Activated CD4-positive, alpha-beta T cell treated with anti-CD3 and anti-CD28 coated beads for 36 hours (primary cell): ENCODE data around the gene TTC22. TPM values are rescaled to one million over a fixed set of nuclear protein-coding genes. Genes with fewer than 3 reads are reported as not detected.

Source experiments
- ATAC-seq: fragments of 200-7000 bp; cut with Tn5 transposase; one replicate; pipeline ENCODE4 v1.10.0; 2021; ENCODE audit warnings: mild to moderate bottlenecking, moderate library complexity
- CTCF ChIA-PET: fragments of 350-600 bp; sonication (Branson Sonifier 250); formaldehyde crosslinking; loops from one replicate; lab custom pipeline; 2021; ENCODE audit warnings: antibody characterized with exemption; lab: Charles Lee
- POLR2A ChIA-PET: fragments of 350-600 bp; sonication (Branson Sonifier 250); formaldehyde crosslinking; loops from one replicate; lab custom pipeline; 2021; ENCODE audit warnings: antibody characterized with exemption, inconsistent platforms; lab: Charles Lee
- DNase-seq: peaks from one replicate; pipeline ENCODE4 v3.0.0-alpha.2; 2020
- H3K27ac Mint-ChIP-seq: one replicate; pipeline ENCODE4 v1.8.0; 2021; ENCODE audit warnings: mixed read lengths
- H3K27me3 Mint-ChIP-seq: one replicate; pipeline ENCODE4 v1.8.0; 2021; ENCODE audit warnings: mixed read lengths
- H3K36me3 Mint-ChIP-seq: one replicate; pipeline ENCODE4 v1.8.0; 2021; ENCODE audit warnings: low read depth, mixed read lengths
- H3K4me1 Mint-ChIP-seq: one replicate; pipeline ENCODE4 v1.8.0; 2021; ENCODE audit warnings: mixed read lengths
- H3K4me3 Mint-ChIP-seq: one replicate; pipeline ENCODE4 v1.8.0; 2021; ENCODE audit warnings: mild to moderate bottlenecking, moderate library complexity, mixed read lengths
- H3K9me3 Mint-ChIP-seq: one replicate; pipeline ENCODE4 v1.8.0; 2021; ENCODE audit warnings: low read depth, mixed read lengths
- intact Hi-C, 2 experiments: fragments of 100-400 bp; cut with DNase I in 1 of 2; cut with micrococcal nuclease in 1 of 2; formaldehyde crosslinking; loops; one replicate each; pipeline versions ENCODE4 v1.14.2 to v1.15.1; 2022 to 2024; cut with DNase I, micrococcal nuclease
- total RNA-seq, 2 experiments: library from RNA; stranded (reverse); gene quantifications; one replicate each; pipeline ENCODE4 v1.2.3, GENCODE V29; 2021

Gene TTC22
- total RNA-seq, 2 experiments from 2014 or later, result 4.1 to 4.2 TPM

DNA sequence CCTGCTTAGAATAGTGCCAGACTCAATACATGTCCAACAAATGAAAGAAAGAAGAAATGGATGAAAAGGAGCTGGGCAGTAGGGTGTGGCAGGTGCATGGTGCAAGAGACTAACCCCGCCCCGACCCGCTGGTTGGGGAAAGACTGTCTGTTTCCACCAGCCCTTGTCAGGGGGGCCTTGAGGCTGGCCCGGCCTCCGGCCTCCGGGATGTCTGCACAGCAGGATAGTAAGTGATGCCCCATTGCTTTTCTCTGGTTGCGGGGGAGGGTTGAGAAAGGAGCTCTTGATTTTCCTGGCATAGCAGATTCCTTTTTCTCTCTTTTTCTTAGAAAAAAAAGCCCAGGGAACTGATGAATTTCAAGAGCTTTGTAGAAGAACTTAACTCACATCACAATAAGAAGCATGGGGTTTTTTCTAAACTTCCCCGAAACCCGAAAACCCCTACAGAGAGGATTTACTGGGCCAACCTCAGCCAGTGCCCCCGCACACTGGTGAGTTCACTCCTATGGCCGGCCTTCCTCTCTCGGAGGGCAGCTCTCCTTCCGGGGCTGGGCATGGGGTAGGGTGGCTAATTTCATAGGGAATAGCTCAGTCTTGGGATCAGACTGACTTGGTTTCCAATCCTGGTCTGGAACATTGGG is 12.5 kb upstream of the TTC22 start:
- Mint-ChIP-seq H3K9me3 (no peaks in the 10 kb centered on the region), H3K27ac (no peak overlapping the region), H3K4me1 (peaks cover 9% of the 10 kb centered on the region), H3K36me3 (no peaks in the 10 kb centered on the region), H3K4me3 (no peak overlapping the region), H3K27me3 (no peaks in the 10 kb centered on the region)
- ATAC-seq (no peak), DNase-seq (no peak)
- ChIA-PET POLR2A (interaction anchor here (0.6 kb wide), 1 partner anchor 615 kb away, joined by 3 read pairs; no protein-coding TSS in a partner anchor), CTCF (interaction anchor here (1.5 to 1.6 kb wide), 2 partner anchors 140 to 141 kb away, joined by 3 to 4 read pairs; no protein-coding TSS in a partner anchor)
- intact Hi-C loops, result loop anchor here in 1 of 2 experiments (5.0 kb wide), 1 partner anchor 326 kb away; no protein-coding TSS in a partner anchor

DNA sequence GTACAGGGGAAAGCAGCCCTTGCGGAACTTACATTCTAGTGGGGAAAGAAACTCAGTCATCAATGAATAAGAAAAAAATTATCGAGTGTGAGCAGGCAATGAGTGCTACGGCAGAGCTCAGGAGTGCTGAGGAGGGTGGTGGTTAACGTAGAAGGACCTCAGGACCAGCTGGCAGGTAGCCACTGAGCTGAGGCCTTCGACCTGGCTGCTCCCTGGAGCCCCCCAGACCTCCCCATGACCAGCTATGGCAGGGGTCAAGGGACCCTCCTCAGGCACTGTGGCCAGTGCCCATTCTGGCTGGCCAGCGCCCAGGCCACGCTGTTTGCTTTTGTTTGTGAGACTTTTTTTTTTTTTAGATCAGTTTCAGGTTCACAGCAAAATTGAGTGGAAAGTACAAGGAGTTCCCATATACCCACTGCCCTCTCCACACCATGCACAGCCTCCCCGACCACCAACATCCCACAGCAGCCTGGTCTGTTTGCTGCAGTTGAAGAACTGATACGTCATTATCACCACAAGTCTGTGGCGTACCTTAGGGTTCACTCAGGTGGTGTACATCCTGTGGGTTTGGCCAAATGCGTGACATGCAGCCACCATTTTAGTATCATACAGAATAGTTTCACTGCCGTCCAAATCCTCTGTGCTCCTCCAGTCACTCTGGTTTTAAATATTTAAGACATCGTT is 11.8 kb upstream of the TTC22 start:
- Mint-ChIP-seq H3K9me3 (no peaks in the 10 kb centered on the region), H3K27me3 (no peaks in the 10 kb centered on the region), H3K4me3 (no peak overlapping the region), H3K27ac (no peak overlapping the region), H3K36me3 (no peaks in the 10 kb centered on the region), H3K4me1 (peaks cover 4% of the 10 kb centered on the region)
- DNase-seq (no peak), ATAC-seq (no peak)
- intact Hi-C loops, result loop anchor here in 1 of 2 experiments (5.0 kb wide), 1 partner anchor 326 kb away; no protein-coding TSS in a partner anchor
- POLR2A ChIA-PET, result interaction anchor here (0.6 kb wide), 1 partner anchor 63 kb away, joined by 3 read pairs; no protein-coding TSS in a partner anchor
- CTCF ChIA-PET, result interaction anchor here (0.6 to 1.6 kb wide), 4 partner anchors 80 to 141 kb away, joined by 3 to 4 read pairs (median 3); no protein-coding TSS in a partner anchor

DNA sequence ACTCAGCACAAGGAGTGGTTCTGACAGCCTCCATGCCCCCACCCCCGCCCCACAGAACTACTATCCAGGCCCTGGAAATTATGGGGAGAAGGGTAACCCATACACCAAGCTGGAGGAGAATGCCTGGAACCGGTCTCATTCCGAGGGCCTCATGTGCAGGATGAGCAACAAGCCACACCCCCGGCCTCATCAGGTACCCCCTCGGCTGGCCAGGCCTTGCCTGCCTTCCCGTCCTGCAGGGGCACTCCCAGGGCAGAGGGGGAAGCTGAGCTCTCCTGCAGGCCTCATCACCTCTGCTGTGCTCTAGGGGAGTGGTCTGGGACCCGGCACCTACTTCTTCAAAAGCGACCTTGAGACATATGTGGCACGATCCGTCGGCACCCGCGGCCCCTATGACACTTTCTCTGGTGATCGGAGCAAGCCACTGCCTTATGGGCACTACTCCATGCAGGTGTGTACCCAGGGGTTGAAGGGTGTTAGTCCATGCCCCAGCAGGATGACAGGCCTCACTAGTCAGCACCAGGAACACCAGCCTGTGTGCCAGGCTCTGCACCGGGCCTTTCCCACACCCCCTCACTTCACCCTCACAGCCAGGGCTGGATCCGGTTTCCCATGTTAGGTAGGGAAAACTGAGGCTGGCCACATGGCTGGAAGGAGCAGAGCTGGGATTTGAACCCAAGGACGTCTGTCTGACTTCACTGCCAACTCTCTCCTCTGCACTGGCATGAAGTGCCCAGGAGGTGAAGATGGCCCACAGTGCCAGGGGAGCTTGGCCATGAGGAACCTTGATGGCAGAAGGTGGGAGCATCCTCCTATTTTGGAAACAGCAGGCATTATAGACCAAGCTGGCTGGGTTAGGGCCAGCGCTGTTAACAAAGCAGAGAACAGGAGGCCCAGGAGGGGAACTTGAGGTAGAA is 10.9 kb upstream of the TTC22 start:
- DNase-seq (no peak), ATAC-seq (no peak)
- no peak overlapping the region for H3K4me3 Mint-ChIP-seq
- H3K36me3 Mint-ChIP-seq, result no peaks in the 10 kb centered on the region
- no peaks in the 10 kb centered on the region for H3K27me3 Mint-ChIP-seq
- no peak overlapping the region for H3K27ac Mint-ChIP-seq
- ChIA-PET CTCF (interaction anchor here (0.6 to 1.6 kb wide), 6 partner anchors 81 to 348 kb away, joined by 3 to 4 read pairs (median 3); no protein-coding TSS in a partner anchor), POLR2A (interaction anchor here (0.6 to 0.7 kb wide), 2 partner anchors 20 to 62 kb away, joined by 3 read pairs; no protein-coding TSS in a partner anchor)
- intact Hi-C loops, result loop anchor here in 1 of 2 experiments (2.0 to 5.0 kb wide), 3 partner anchors 325 to 741 kb away; no protein-coding TSS in a partner anchor
- peaks cover 3% of the 10 kb centered on the region for H3K4me1 Mint-ChIP-seq
- H3K9me3 Mint-ChIP-seq, result no peaks in the 10 kb centered on the region

DNA sequence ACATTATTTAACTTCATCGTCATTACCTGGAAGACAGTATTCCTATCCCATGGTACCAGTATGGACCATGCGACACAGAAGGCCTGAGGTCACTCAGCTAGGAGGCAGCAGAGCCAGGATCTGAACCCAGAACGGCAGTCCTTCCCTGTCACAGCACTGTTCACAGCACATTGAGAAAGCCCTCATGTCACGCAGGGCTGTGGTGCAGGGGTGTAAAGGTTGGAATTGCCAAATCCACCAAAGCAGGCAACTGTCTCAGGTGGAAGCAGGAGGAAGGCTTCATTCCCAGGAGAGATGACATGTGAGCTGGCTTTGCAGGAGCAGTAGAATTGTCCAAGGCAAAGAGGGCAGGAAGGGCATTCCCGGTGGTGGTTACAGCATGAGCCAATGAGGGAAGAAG is 9.9 kb upstream of the TTC22 start:
- Mint-ChIP-seq H3K27ac (no peak overlapping the region), H3K27me3 (no peaks in the 10 kb centered on the region), H3K4me1 (peaks cover 3% of the 10 kb centered on the region), H3K4me3 (no peak overlapping the region), H3K36me3 (no peaks in the 10 kb centered on the region), H3K9me3 (no peaks in the 10 kb centered on the region)
- ChIA-PET CTCF (interaction anchor here (1.0 kb wide), 1 partner anchor 137 kb away, joined by 3 read pairs; no protein-coding TSS in a partner anchor), POLR2A (no interaction called here)
- ATAC-seq, result no peak
- DNase-seq, result no peak
- intact Hi-C loops, result loop anchor here in 1 of 2 experiments (2.0 to 5.0 kb wide), 3 partner anchors 324 to 740 kb away; no protein-coding TSS in a partner anchor

DNA sequence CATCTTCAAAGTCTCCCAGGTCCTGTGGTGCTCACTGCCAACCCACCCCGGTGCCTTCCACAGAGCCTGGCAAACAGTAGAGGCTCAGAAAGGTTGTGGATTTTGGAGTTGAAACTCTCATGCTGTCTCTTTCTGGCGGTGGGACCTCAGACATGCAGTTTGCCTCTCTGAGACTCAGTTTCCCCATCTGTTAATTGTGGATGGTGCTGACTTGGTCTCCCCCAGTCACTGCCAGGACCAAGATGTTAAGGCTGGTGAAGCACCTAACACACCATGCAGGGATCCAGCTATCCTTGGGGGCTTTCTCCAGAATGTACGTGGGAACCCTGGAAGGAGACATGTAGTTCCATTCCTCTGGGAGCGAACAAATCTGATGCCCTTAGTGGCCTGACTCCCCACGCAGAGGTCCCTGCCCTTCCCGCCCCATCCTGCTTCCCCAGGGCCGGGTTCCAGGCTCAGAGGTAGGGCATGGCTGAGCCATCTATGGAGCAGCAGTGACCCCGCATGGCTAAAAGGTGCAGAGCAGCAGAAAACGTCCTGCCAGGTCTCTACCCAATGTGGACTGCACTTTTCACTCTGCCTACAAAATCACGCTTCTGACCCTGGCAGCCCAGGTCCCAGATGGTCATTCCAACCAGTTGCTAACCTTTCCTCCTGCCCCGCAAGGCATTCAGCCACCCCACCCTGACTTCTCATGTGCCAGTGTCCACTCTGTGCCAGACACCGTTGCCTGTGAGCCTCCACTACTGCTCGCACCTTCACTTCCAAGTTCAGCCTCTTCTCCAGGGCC is 9.2 kb upstream of the TTC22 start:
- POLR2A ChIA-PET, result interaction anchor here (0.9 kb wide), 1 partner anchor 9 kb away, joined by 4 read pairs; the partner anchor contains the start of gene TTC22

DNA sequence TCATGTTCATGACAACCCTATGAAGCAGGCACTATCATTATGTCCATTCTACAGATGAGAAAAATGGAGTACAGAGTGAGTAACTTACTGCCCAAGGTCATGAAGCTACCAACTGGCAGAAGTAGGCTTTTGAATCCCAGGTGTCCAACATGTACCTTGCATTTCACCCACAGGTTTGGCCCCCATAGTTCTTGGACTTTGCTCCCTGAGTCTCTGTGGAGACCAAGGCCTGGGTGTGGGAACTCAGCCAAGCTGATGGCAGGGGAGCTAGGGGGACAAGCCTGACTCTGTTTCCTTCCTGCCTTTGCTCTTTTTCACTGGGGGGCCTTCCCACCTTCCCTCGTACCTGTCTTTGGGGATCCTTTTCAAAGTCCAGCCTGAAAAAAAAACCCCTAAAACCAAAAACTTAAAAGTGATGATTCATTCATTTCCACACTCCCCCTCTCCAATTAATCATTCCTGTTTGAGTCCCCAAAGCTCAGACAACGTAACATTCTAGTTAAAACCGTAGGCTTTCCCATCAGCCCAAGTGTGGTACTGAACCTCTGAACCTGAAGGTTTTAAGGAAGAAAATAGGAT is 8.5 kb upstream of the TTC22 start:
- Mint-ChIP-seq H3K27ac (no peak overlapping the region), H3K4me3 (no peak overlapping the region), H3K9me3 (no peaks in the 10 kb centered on the region), H3K27me3 (no peaks in the 10 kb centered on the region), H3K4me1 (peaks cover 8% of the 10 kb centered on the region), H3K36me3 (no peaks in the 10 kb centered on the region)
- DNase-seq (no peak), ATAC-seq (no peak)
- intact Hi-C loops, result loop anchor here (1.0 to 10.0 kb wide), 8 partner anchors 41 to 739 kb away; partner anchors contain the start of genes CYB5RL (in 1 of the 2) and MRPL37 (in 1 of the 2)
- ChIA-PET POLR2A (interaction anchor here (0.6 to 0.9 kb wide), 2 partner anchors 8 to 972 kb away, joined by 4 read pairs; partner anchors contain the start of gene TTC22), CTCF (interaction anchor here (0.5 to 1.7 kb wide), 18 partner anchors 8 to 1095 kb away, joined by 3 to 10 read pairs (median 3); partner anchors contain the start of gene TTC4)

More for the DNA sequence above, 9.2 kb upstream of the TTC22 start:
- Mint-ChIP-seq H3K9me3 (no peaks in the 10 kb centered on the region), H3K36me3 (no peaks in the 10 kb centered on the region), H3K4me1 (peaks cover 3% of the 10 kb centered on the region), H3K27me3 (no peaks in the 10 kb centered on the region), H3K27ac (no peak overlapping the region), H3K4me3 (no peak overlapping the region)
- intact Hi-C loops, result loop anchor here (1.0 to 5.0 kb wide), 6 partner anchors 42 to 740 kb away; no protein-coding TSS in a partner anchor
- DNase-seq (peak; percentile 84), ATAC-seq (peak; percentile 91)
- CTCF ChIA-PET, result interaction anchor here (0.5 to 1.7 kb wide), 17 partner anchors 9 to 1096 kb away, joined by 3 to 10 read pairs (median 3); partner anchors contain the start of gene TTC4

DNA sequence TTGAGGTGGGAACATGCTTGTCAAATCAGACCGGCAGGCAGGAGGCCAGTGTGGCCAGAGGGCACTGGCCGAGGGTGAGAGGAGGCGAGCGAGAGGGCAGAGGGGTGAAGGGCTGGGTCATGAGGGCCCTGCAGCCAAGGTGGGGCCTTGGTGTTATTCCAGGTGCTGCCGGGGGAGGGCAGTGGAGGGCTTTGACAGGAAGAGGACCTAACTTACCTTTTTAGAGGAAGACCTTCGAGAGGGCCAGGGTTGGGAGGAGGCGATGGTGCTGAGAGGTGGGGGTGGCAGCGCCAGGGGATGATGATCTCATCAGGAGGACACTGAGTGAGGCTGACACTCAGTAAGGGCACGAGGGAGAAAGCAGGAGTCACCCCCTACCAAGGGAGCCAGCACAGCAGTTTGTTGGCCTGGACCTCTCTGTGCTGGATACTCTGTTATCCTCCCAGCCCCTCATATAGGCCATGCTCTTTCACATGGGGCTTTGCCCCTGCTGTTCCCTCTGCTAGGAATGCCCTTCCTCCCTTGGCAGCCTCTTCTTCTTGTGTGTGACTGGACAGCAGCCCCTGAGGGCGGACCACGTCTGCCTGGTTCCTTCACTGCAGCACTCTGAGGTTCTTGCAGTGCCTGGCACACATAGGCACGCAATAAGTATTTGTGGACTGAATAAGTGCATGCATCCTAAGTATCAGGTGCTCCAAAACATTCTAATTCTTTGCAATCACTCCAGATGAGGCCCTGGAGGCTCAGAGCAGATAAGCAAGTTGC is 7.5 kb upstream of the TTC22 start:
- Mint-ChIP-seq H3K36me3 (no peaks in the 10 kb centered on the region), H3K4me3 (no peak overlapping the region), H3K9me3 (no peaks in the 10 kb centered on the region), H3K27me3 (no peaks in the 10 kb centered on the region), H3K4me1 (peaks cover 16% of the 10 kb centered on the region), H3K27ac (no peak overlapping the region)
- DNase-seq (no peak), ATAC-seq (no peak)
- ChIA-PET POLR2A (interaction anchor here (0.6 kb wide), 1 partner anchor 971 kb away, joined by 4 read pairs; no protein-coding TSS in a partner anchor), CTCF (interaction anchor here (1.0 to 1.7 kb wide), 6 partner anchors 43 to 204 kb away, joined by 3 to 10 read pairs (median 4); partner anchors contain the start of gene TTC4)
- intact Hi-C loops, result loop anchor here (10.0 kb wide), 2 partner anchors 314 to 604 kb away; partner anchors contain the start of genes CYB5RL (in 1 of the 2) and MRPL37 (in 1 of the 2)

DNA sequence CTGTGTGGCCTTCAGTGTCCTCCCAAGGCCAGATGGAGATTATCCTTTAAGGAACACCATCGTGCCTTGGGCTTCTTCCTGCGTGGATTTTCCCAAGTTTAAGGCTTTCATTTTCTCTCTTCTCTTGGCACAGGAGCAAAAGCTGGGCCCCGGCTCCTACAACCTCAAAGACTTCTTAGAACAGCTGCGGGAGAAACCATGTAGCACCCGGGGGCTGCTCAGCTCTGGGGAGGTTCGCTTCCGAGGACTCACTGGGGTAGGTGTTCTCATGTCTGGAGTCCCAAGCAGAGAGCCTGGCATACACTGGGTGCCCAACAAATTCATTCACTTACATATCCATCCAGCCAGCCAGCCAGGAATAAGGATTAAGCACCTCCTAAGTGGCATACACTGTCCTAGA is 6.6 kb upstream of the TTC22 start:
- Mint-ChIP-seq H3K9me3 (no peaks in the 10 kb centered on the region), H3K27me3 (no peaks in the 10 kb centered on the region), H3K36me3 (no peaks in the 10 kb centered on the region), H3K4me1 (peaks cover 17% of the 10 kb centered on the region), H3K4me3 (no peak overlapping the region), H3K27ac (no peak overlapping the region)
- DNase-seq, result no peak
- ChIA-PET POLR2A (no interaction called here), CTCF (interaction anchor here (1.0 to 1.4 kb wide), 3 partner anchors 16 to 203 kb away, joined by 3 to 5 read pairs (median 5); no protein-coding TSS in a partner anchor)
- intact Hi-C loops, result loop anchor here (10.0 kb wide), 2 partner anchors 313 to 603 kb away; partner anchors contain the start of genes CYB5RL (in 1 of the 2) and MRPL37 (in 1 of the 2)
- ATAC-seq, result no peak
